Uterus (tissue), 2 donors: Measurements from ENCODE around the gene GRK5.

Source experiments
- POLR2A ChIP-seq, 2 donors: fragments of 450-650 bp; IDR thresholded peaks; one replicate each; pipeline ENCODE4 v1.6.1; 2016; ENCODE audit warnings: antibody characterized with exemption in 2 of 2, mild to moderate bottlenecking in 1 of 2, moderate library complexity in 1 of 2
- TF ChIP-seq, protein P1 (sequence below), 4 experiments: fragments of 200-600 bp in 2 of 4; fragments of 450-650 bp in 2 of 4; sonication (generic) in 2 of 4; IDR thresholded peaks; one replicate each; pipeline ENCODE4 v1.5.1; 2016 to 2019; ENCODE audit warnings: antibody characterized with exemption in 4 of 4, mild to moderate bottlenecking in 2 of 4, moderate library complexity in 1 of 4

DNA sequence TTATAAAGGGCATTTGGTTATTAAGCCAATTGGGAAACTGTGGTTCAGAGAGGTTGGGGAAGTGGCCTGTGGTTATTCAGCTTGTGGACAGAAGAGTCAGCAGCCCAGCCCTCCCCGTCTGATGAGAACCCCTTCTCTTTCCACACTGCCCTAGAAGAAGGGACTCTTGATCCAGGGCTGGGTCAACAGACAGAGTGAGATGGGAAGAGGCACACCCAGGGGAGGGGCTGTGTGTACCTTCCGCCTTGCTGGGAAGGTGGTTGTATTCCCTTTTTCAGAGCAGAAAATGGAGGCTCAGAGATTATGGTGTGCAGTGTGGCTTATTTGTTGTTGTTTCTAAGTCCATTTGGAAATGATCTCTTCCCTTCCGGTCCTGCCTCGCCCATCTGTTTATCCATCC, 103.4 kb downstream of the GRK5 start:
- TF ChIP-seq POLR2A (IDR thresholded peaks at IDR 0.05) = no peak
- TF ChIP-seq, protein P1, sequence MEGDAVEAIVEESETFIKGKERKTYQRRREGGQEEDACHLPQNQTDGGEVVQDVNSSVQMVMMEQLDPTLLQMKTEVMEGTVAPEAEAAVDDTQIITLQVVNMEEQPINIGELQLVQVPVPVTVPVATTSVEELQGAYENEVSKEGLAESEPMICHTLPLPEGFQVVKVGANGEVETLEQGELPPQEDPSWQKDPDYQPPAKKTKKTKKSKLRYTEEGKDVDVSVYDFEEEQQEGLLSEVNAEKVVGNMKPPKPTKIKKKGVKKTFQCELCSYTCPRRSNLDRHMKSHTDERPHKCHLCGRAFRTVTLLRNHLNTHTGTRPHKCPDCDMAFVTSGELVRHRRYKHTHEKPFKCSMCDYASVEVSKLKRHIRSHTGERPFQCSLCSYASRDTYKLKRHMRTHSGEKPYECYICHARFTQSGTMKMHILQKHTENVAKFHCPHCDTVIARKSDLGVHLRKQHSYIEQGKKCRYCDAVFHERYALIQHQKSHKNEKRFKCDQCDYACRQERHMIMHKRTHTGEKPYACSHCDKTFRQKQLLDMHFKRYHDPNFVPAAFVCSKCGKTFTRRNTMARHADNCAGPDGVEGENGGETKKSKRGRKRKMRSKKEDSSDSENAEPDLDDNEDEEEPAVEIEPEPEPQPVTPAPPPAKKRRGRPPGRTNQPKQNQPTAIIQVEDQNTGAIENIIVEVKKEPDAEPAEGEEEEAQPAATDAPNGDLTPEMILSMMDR (IDR thresholded peaks at IDR 0.05) = no peak
